Measurements from ENCODE around the gene CTBP1.

Gene CTBP1

DNA sequence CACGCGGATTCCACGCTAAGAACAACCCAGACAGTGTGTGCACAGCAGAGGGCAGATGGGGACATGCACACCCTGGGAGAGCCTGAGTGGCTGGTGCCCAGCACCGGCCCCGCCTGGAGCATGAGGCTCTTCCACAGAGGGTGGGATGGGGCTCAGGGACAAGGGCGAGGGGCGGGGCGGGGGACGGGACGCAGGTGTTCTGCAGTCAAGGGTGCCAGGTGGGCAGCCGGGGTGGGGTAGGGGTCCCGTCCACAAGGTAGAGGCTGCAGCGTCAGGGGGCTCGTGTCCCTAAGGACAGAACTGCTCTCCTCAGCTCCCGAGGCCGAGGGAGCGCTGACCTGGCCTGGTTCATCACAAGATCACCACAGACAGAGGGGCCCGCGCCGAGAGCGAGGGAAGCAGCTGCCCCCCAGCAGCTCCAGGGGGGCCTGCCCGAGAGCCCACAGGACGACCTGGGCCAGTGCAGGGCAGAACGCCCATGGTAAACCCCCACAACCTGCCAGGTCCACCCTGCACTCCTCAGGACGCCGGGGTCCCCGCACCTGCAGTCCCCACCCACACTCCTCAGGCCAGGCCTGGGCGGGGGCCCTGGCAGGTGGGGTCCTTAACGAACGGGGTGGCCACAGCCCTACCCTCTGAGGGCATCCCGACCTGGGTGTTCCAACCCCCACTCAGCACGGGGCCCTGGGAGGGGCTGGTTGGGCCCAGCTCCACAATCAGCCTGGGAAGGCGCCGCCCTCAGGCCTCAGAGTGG, 26.7 kb downstream of the CTBP1 start:
- DNase-seq (ENCODE audit: low read depth) = no peak
- H3K4me3 ChIP-seq (ENCODE audit: low read length) = no peak overlapping the region
- no peak for TF ChIP-seq CTCF (IDR thresholded peaks at IDR 0.05; ENCODE audit: insufficient read depth, low read depth, low read length, missing control alignments)

GRCh38 chr4:1221155-1221870, 27.6 kb downstream of the CTBP1 start:
- H3K4me3 ChIP-seq (ENCODE audit: low read length) = no peak overlapping the region
- no peak for DNase-seq (ENCODE audit: low read depth)
- no peak for TF ChIP-seq CTCF (IDR thresholded peaks at IDR 0.05; ENCODE audit: insufficient read depth, low read depth, low read length, missing control alignments)

DNA sequence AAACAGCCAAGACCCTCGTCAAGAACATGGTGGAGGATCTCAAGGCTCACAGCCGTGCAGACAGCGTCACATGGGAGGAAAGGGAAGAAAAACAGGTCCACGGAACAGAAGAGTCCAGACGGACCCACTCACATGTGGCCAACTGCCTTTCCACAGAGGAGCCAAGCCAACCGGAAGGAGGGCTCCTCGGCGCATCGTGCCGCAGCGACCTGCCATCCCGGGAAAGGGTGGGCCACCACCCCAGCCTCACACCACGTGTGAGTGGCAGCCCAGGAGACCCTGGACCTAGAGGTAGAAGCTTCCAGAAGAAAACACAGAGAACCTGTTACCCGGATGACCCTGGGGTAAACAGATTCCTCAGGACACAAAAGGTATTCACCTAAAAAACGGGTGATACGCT, 28.4 kb downstream of the CTBP1 start:
- TF ChIP-seq CTCF (IDR thresholded peaks at IDR 0.05; ENCODE audit: insufficient read depth, low read depth, low read length, missing control alignments) = no peak
- DNase-seq (ENCODE audit: low read depth) = no peak

DNA sequence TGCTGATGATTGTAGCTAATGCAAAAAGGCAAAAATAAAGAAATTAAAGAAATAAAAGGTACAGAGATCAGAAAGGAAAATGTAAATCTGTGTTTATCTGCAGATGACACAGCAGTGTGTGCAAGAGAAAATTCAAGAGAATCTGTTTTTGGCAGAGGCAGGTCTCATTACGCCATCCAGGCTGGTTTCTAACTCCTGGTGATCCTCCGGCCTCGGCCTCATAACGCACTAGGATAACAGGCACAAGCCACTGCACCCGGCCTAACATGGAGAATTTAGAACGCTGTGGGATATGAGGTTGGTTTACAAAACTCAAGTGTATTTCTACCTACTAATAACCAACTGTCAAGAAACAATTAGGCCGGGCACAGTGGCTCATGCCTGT, 29.4 kb downstream of the CTBP1 start:
- TF ChIP-seq CTCF (IDR thresholded peaks at IDR 0.05; ENCODE audit: insufficient read depth, low read depth, low read length, missing control alignments) = no peak
- no peak overlapping the region for H3K4me3 ChIP-seq (ENCODE audit: low read length)
- no peak for DNase-seq (ENCODE audit: low read depth)

More for the DNA sequence above, 28.4 kb downstream of the CTBP1 start:
- H3K4me3 ChIP-seq (ENCODE audit: low read length) = no peak overlapping the region

DNA sequence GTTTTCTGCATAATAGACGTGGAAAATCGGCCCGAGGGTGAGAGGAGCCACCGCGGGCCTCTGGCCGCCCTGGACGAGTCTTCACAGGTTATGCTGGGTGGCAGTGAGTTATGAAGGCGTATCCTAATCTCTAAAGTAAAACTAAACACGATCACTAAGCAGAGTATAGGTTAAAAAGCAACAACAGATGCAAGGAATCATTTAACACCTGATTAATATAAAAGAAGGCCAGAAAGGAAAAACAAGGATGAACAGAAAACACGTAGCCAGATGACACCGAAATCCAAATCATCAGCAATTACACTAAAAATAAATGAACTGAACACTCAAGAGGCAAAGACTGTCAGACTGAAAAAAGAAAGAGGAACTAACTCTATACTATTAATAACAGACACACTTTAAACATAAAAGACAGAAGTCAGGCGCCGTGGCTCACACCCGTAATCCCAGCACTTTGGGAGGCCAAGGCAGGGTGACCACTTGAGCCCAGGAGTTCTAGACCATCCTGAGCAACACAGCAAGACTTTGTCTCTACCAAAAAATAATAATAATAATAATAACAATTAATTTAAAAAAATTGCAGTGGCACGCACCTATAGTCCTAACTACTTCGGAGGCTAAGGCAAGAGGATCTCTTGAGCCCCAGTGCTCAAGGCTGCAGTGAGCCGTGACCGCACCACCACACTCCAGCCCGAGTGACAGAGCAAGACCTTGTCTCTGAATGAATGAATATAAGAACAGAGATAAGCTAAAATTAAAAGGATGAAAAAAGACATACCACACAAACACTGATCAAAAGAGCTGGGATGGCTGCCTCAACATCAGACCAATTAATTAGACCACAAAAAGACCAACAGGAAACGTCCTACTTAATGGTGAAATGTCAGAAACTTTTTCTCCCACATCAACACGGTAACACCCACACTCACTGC, 30.0 kb downstream of the CTBP1 start:
- TF ChIP-seq CTCF (IDR thresholded peaks at IDR 0.05; ENCODE audit: insufficient read depth, low read depth, low read length, missing control alignments) = no peak
- peak; percentile 57 for DNase-seq (ENCODE audit: low read depth)
- H3K4me3 ChIP-seq (ENCODE audit: low read length) = no peak overlapping the region

DNA sequence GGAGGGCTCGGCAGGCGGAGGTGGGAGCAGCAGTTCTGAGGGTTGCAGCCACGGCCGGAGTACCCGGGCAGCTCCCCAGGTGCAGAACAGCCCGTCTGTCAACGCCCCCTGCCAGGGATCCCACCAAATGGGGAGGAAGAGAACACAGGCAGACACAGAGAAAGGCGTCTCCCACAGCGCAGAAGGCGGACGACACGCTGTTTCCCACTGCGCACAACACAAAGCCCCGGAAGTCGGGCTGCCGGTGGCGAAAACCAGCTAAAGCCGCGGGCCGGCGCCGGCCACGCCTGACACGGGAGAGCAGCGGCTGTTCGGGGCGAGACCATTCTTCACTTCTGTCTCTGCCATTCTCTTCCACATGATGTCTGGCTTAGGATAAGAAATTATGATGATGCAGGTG, 31.6 kb downstream of the CTBP1 start:
- H3K4me3 ChIP-seq (ENCODE audit: low read length) = no peak overlapping the region
- DNase-seq (ENCODE audit: low read depth) = no peak
- no peak for TF ChIP-seq CTCF (IDR thresholded peaks at IDR 0.05; ENCODE audit: insufficient read depth, low read depth, low read length, missing control alignments)

Measured in epithelial cell of esophagus (primary cell).